Activated T-helper 1 cell treated with anti-CD3 and anti-CD28 coated beads, Interleukin-2, amount 50 U/mL, for 16 hours (primary cell): ENCODE measurements around the gene SAMD4A.
A peak's percentile ranks its signal among the peaks of the same experiment; 100 is the strongest.

Experiments
- DNase-seq, 2 donors: peaks; one replicate each; pipeline ENCODE4 v3.0.0-alpha.2; 2020; ENCODE audit warnings: low read depth in 1 of 2, low spot score in 1 of 2

Gene SAMD4A

GRCh38 chr14:54566410-54567223, at the start of gene SAMD4A:
Gene SAMD4A, plus strand, starts transcription at chr14:54567128. Its CDS starts 789 bp downstream, at chr14:54567917.
- peak; percentile 21 to 38 for DNase-seq

DNA sequence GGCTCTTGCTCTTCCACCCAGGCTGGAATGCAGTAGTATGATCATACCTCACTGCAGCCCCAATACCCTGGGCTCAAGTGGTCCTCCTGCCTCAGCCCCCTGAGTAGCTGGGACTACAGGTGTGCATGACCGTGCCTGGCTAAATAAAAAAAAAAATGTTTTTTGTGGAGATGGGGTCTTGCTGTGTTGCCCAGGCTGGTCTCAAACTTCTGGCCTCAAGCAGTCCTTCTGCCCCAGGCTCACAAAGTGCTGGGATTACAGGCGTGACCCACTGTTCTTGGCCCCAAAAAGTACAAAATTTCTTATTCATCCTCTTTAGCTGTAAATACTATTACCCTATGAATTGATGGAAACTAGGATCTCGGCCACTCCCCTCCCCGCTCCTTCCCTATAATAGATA, 42.5 kb upstream of the SAMD4A start:
- no peak for DNase-seq

DNA sequence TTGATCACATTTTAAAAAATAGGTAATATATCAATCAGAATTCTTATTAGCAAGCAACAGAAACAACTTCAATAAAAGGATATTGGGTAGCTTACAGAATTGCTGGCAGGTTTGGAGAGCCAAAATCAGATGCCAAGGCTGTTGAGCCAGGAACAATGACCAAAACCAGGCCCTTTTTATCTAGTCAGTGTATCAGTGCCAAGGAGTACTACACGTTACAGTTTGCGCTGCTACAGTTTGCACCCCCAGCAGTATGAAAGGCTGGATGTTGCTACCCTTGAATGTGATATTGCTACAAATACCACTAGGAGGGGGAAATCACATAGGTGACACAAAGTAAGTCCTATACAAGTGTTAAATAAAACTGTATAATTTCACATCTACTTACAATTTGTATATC, 38.0 kb upstream of the SAMD4A start:
- no peak for DNase-seq

- no peak for DNase-seq
Measured at GRCh38 chr14:54529811-54530210, 37.1 kb upstream of the SAMD4A start.

DNA sequence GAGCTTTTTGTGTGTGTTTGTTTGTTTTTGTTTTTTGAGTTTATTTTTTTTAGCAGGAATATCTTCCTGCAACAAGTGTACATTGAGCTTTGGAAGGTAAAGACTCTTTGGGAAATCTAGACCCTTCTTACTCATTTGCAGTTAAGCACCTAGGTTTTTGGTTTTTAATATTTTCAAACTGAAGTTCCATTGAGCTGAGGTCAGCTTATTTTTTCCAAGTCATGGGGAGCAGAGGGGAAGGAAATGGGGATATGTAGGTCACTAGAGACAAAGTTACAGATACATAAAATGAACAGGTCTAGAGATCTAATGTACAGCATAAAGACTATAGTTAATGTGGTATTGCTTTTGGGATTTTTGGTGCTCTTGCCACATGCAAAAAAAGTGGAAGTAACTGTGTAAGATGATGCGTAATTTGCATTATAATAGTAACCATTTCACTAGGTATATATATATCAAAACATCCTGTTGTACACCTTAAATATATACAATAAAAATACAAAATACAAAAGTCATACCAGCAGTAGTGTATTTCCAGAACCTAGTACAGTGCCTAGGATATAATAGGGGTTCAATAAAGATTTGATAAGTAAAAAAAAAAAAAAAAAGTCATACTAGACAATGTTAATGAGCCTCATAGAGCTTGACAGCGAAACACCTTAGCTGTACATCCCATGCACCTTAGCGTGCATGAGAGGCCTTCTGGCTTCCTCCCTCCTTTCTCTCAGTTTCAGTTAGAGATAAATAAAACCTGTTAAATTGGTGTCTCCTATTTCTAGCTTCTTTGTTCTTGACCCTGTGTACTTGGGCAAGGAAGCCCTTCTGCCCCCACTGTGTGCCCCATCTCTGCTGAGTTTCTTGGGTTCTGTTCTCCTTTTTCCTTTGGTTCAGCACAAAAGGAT, 34.6 kb upstream of the SAMD4A start:
- no peak for DNase-seq

GRCh38 chr14:54533100-54533499, 33.8 kb upstream of the SAMD4A start:
- DNase-seq = no peak

DNA sequence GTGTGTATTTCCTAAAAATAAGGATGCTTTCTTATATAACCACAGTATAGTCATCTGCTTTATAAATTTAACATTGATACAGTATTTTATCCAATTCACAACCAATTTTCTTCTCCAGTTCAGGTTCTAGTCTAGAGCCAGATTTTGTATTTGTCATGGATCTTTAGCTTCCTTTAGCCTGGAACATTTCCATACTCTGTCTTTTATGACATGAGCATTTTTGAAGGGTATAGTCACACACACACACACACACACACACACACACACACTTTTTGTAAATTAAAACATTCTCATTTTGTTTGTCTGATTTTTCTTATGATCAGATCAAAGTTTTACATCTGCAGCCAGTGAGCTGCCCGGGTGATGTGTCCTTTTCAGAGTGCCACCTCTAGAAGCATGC, 31.8 kb upstream of the SAMD4A start:
- no peak for DNase-seq

DNA sequence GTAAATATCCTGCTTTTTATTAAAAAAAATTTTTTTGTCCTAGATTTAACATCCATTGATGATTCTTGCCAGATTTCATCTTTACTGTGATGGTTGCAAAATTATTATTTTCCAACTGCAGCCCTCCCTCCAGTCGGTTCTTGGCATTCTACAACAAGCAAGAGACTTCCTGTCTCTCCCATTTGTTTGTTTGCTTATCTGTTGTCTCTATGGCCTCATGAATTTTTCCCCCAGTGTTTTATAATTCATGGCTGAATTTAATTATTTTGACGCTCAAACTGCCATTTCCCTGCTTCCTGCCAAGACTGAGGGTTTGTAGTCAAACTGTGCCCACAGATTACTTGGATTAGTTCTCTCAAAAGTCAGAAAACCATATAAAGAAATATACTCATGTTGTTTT, 31.3 kb upstream of the SAMD4A start:
- DNase-seq = no peak

GRCh38 chr14:54537651-54538050, 29.3 kb upstream of the SAMD4A start:
- DNase-seq = no peak

GRCh38 chr14:54538055-54538454, 28.9 kb upstream of the SAMD4A start:
- DNase-seq = no peak

- no peak for DNase-seq
Measured at GRCh38 chr14:54547583-54547982, 19.3 kb upstream of the SAMD4A start.

DNA sequence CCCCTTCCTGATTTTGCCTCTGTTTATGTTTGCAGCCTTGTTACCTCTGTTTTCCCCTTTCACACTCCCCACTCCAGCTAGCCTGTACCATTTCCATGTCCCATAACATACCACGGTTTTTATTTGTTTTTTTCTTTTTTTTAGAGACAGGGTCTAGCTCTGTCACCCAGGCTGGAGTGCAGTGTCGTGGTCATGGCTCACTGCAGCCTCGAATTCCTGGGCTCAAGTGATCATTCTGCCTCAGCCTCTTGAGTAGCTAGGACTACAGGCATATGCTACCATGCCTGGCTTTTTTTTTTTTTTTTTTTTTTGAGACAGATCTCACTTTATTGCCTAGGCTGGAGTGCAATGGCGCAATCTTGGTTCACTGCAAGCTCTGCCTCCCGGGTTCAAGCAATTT, 18.4 kb upstream of the SAMD4A start:
- no peak for DNase-seq

- no peak for DNase-seq
Measured at GRCh38 chr14:54549862-54550261, 17.1 kb upstream of the SAMD4A start.

GRCh38 chr14:54550514-54550913, 16.4 kb upstream of the SAMD4A start:
- no peak for DNase-seq

- no peak for DNase-seq
Measured at GRCh38 chr14:54554401-54554800, 12.5 kb upstream of the SAMD4A start.

- no peak for DNase-seq
Measured at GRCh38 chr14:54555651-54556050, 11.3 kb upstream of the SAMD4A start.

DNA sequence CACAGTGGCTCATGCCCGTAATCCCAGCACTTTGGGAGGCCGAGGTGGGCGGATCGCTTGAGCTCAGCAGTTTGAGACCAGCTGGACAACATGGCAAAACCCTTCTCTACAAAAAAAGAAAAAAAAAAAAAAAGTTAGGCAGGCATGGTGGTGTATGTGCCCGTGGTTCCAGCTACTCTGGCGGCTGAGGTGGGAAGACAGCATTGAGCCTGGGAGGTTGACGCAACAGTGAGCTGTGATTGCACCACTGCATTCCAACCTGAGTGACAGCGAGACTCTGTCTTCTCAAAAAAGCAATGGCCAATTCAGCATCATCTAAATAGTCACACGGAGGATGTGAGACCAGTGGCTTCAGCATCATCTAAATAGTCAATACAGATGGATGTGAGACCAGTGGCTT, 10.4 kb upstream of the SAMD4A start:
- DNase-seq = no peak

GRCh38 chr14:54562334-54562733, 4.6 kb upstream of the SAMD4A start:
- no peak for DNase-seq

DNA sequence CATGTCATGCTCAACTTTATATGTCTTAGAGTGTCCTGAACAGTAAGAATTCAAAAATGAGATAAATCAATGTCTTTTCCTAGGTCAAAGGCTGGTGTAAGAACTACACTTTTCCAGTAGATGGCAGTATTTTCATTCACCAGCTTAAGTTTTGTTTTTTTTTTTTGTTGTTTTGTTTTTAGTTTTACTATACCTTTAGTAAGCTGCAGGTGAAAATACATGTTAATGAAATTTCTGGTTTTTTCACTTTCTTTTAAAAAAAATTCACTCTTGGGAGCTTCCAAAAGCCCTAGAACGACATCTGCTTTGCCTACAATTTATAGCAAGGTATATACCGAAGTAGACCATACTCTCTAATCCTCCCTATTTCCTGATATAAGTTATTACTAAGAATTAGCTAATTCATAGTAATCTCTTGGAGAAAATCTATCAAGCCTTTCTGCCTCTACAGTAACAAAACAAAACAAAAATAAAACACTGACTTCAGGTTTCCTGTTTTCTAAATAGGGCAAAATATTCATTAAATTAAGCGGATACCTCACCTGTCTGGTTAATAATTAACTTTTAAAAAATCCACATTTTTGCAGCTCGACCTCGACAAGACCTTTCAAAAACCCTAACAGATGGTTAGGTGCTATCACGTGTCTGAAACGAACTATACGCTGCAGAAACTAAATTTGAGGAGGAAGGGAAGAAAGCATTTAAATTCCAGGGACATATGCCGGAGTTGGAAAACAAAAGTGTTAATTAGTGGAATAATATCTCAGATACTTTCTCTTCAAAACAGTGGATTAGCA, 2.7 kb upstream of the SAMD4A start:
- no peak for DNase-seq

DNA sequence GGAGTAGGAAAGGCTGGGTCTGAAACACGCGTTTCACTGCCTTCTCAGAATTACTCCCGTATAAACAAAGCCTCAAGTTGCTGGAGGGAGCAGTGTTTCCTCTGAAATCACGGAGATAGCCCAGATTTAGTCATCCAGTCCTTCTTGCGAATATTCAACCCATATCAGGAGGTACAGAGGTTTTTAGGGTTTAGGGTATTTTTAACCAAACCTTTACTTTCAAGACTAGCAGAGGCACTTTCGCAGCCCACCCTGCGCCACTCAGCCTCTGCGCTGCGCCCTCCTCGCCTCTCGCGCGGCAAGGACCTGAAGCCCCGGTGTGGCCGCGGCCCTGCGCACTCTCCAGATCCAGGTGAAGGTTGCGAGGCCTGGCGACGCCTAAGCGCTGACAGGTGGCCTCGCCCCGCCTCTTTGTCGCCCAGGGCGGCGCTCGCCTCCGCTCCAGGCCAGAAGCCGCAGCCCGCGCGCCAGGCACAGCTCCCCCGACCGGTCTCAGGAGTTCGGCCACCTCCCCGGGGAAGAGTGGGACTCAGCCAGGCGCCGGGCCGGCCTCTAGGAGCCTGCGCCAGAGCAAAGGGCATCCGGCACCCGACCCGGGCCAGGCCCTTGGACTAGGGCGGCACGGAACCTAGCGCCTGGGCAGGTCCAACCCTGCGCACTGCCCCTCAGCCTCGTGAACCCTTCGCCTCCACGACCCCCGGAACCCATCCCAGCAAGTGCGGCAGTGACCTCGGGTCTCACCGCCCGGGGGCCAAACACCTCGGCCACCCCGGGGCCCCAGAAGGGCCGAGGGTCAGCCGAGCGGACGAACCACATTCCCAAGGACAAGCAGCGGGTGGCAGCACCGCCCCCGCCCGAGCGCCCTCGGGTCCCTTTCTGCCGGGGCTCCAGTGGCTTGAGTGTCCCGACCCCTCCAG, 1.8 kb upstream of the SAMD4A start:
- DNase-seq = peak; percentile 21 to 44
